Cardiac muscle cell (in vitro differentiated cells and primary cell): ENCODE results near the gene PCDHA12. TPM values are rescaled to one million over a fixed set of nuclear protein-coding genes. Genes with fewer than 3 reads are reported as not detected.
"Not testable (repeated sequence)": the region's sequence is repeated elsewhere in the genome, so short reads cannot be mapped to it uniquely, and the experiment has no call there.

Source experiments
- DNase-seq, 2 donors: peaks; one replicate each; pipeline versions ENCODE4 v3.0.0 to v3.0.0-alpha.2; 2010 to 2017; ENCODE audit warnings: low read depth in 1 of 2, low spot score in 1 of 2
- H3K27ac ChIP-seq: fragments of 200-600 bp; sonication (generic); 2 replicates; pipeline ENCODE4 v1.5.1; 2016
- H3K27me3 ChIP-seq: fragments of 200-600 bp; sonication (generic); 2 replicates; pipeline ENCODE4 v1.6.0; 2016; ENCODE audit warnings: control low read depth
- H3K36me3 ChIP-seq: fragments of 200-600 bp; sonication (generic); 2 replicates; pipeline ENCODE4 v1.5.1; 2016; ENCODE audit warnings: control low read depth
- H3K4me1 ChIP-seq: fragments of 200-600 bp; sonication (generic); 2 replicates; pipeline ENCODE4 v1.8.1; 2017; ENCODE audit warnings: low read depth, mild to moderate bottlenecking, mixed run types
- H3K4me3 ChIP-seq: fragments of 200-600 bp; sonication (generic); 2 replicates; pipeline ENCODE4 v1.5.1; 2016; ENCODE audit warnings: mild to moderate bottlenecking
- H3K9me3 ChIP-seq: fragments of 200-600 bp; sonication (generic); 2 replicates; pipeline ENCODE4 v1.5.1; 2017; ENCODE audit warnings: low read depth, mild to moderate bottlenecking, control low read depth
- CTCF ChIP-seq: IDR thresholded peaks from 2 replicates; pipeline ENCODE4 v1.5.1; 2012; ENCODE audit warnings: low read depth, mild to moderate bottlenecking, low read length
- polyA plus RNA-seq: library from polyadenylated mRNA; unstranded; fragments of >200 nt; fragmentation: Nextera tagmentation; extraction: Ambion mirVana; gene quantifications from 2 replicates; pipeline ENCODE4 v1.2.1, GENCODE V29; 2016
- total RNA-seq: library from RNA; depleted of rRNA; stranded (reverse); fragments of >200 nt; gene quantifications from 2 replicates; pipeline ENCODE4 v1.2.3, GENCODE V29; 2016

PCDHA12 gene
- total and polyA plus RNA-seq, 2 experiments from 2014 or later, result 1.7 to 10.5 TPM

GRCh38 chr5:140868721-140869554 is 6.2 kb upstream of the PCDHA12 start, which contains the start of gene PCDHA11:
PCDHA11 (plus strand) TSS chr5:140868957; CDS start chr5:140869104, 147 bp downstream.
- H3K36me3 ChIP-seq, result no peaks in the 10 kb centered on the region
- H3K4me3 ChIP-seq, result peak within 1 kb of the TSS; percentile 48
- no peak within 1 kb of the TSS for H3K27ac ChIP-seq
- H3K27me3 ChIP-seq, result no peaks in the 10 kb centered on the region
- H3K4me1 ChIP-seq, result no peaks in the 10 kb centered on the region
- DNase-seq, result peak; percentile 7 to 66
- H3K9me3 ChIP-seq, result no peaks in the 10 kb centered on the region
- no peak for TF ChIP-seq CTCF

DNA sequence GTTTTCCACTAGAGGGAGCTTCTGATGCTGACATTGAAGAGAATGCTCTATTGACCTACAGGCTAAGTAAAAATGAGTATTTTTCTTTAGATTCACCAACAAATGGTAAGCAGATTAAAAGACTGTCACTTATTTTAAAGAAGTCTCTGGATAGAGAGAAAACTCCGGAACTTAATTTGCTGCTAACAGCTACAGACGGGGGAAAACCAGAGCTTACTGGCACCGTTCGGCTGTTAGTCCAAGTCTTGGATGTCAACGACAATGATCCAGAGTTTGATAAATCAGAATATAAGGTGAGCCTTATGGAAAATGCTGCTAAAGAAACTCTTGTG is 5.6 kb upstream of the PCDHA12 start:
- H3K9me3 ChIP-seq, result no peaks in the 10 kb centered on the region
- H3K4me1 ChIP-seq, result no peaks in the 10 kb centered on the region
- H3K4me3 ChIP-seq, result peak overlapping the region; percentile 48
- no peaks in the 10 kb centered on the region for H3K36me3 ChIP-seq
- no peak for TF ChIP-seq CTCF
- no peak for DNase-seq
- no peaks in the 10 kb centered on the region for H3K27me3 ChIP-seq
- no peak overlapping the region for H3K27ac ChIP-seq

GRCh38 chr5:140870221-140871201 is 4.6 kb upstream of the PCDHA12 start:
- no peak for TF ChIP-seq CTCF
- no peaks in the 10 kb centered on the region for H3K36me3 ChIP-seq
- no peaks in the 10 kb centered on the region for H3K27me3 ChIP-seq
- H3K27ac ChIP-seq, result no peak overlapping the region
- H3K9me3 ChIP-seq, result no peaks in the 10 kb centered on the region
- DNase-seq, result no peak
- no peak overlapping the region for H3K4me3 ChIP-seq
- no peaks in the 10 kb centered on the region for H3K4me1 ChIP-seq

DNA sequence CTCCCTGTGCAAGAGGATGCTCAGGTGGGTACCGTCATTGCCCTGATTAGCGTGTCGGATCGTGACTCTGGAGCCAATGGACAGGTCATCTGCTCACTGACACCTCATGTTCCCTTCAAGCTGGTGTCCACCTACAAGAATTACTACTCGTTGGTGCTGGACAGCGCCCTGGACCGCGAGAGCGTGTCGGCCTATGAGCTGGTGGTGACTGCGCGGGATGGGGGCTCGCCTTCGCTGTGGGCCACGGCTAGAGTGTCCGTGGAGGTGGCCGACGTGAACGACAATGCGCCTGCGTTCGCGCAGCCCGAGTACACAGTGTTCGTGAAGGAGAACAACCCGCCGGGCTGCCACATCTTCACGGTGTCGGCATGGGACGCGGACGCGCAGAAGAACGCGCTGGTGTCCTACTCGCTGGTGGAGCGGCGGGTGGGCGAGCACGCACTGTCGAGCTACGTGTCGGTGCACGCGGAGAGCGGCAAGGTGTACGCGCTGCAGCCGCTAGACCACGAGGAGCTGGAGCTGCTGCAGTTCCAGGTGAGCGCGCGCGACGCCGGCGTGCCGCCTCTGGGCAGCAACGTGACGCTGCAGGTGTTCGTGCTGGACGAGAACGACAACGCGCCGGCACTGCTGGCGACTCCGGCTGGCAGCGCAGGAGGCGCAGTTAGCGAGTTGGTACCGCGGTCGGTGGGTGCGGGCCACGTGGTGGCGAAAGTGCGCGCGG is 1.6 kb downstream of the PCDHA12 start:
- not testable (repeated sequence) for H3K4me3 ChIP-seq, H3K27ac ChIP-seq, H3K36me3 ChIP-seq, H3K9me3 ChIP-seq, H3K27me3 ChIP-seq, DNase-seq, H3K4me1 ChIP-seq

- H3K27me3 ChIP-seq, result no peaks in the 10 kb centered on the region
- H3K36me3 ChIP-seq, result no peaks in the 10 kb centered on the region
- TF ChIP-seq CTCF, result no peak
- H3K27ac ChIP-seq, result no peak overlapping the region
- H3K9me3 ChIP-seq, result no peaks in the 10 kb centered on the region
- DNase-seq, result no peak
- no peaks in the 10 kb centered on the region for H3K4me1 ChIP-seq
- H3K4me3 ChIP-seq, result no peak overlapping the region
Observed at GRCh38 chr5:140877262-140877581, 2.1 kb downstream of the PCDHA12 start.
